ENCODE data around the gene ANKRD37.
"Not testable (repeated sequence)": the region's sequence is repeated elsewhere in the genome, so short reads cannot be mapped to it uniquely, and the experiment has no call there.

The ANKRD37 gene

GRCh38 chr4:185396724-185397385 lies at the start of gene ANKRD37:
Gene ANKRD37, plus strand, starts transcription at chr4:185396841. Its CDS starts 83 bp downstream, at chr4:185396924.
- in situ Hi-C loops (cut with HindIII; ENCODE audit: low sequenced_read_pairs), result loop anchor here (25.0 kb wide), 1 partner anchor 210 kb away; no protein-coding TSS in a partner anchor

DNA sequence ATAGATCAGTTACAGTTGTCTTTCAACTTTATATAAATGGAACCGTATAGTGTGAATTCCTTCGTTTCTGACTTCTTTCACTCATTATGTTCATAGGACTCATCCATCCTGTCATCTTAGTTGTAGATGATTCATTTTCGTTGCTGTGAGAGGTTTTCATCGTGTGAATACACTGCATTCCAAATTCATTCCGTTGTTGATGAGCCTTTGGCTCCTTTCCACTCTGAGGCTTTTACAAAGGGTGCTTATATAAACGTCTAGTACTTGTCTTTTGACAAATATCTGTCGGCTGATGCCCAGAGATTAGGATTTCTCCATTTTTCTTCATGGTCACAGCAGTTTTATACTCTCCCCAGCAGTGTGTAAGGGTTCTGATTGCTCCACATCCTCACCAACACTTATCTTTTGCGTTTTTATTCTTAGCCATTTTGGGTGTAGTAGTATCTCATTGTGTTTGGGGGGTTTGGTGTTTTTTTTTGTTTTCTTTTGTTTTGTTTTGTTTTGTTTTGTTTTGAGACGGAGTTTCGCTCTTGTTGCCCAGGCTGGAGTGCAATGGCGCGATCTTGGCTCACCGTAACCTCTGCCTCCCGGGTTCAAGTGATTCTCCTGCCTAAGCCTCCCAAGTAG lies 49.6 kb upstream of the ANKRD37 start:
- in situ Hi-C loops (cut with HindIII; ENCODE audit: low sequenced_read_pairs), result no loop called here

DNA sequence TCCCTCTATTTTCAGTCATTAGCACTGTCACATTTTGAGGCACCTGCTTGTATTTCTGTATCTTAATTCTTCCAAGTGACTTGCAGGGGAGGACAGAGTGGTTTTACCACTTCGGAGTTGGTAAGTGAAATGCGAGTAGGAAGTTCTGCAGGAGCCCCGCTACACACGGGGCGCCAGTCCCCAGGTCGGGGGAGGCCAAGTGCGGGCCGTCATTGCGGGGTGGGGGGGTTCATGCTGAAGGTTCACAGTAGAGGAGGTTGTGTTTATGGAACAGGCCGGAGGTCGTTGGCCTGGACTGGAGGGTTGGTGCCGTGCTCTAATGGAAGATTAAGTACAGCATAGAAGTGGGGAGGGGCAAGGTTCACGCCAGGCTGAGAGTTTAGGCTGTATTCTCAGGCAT lies 45.0 kb upstream of the ANKRD37 start:
- in situ Hi-C loops (cut with HindIII; ENCODE audit: low sequenced_read_pairs), result no loop called here

GRCh38 chr4:185352202-185352601 lies 44.4 kb upstream of the ANKRD37 start:
- in situ Hi-C loops (cut with HindIII; ENCODE audit: low sequenced_read_pairs), result no loop called here

DNA sequence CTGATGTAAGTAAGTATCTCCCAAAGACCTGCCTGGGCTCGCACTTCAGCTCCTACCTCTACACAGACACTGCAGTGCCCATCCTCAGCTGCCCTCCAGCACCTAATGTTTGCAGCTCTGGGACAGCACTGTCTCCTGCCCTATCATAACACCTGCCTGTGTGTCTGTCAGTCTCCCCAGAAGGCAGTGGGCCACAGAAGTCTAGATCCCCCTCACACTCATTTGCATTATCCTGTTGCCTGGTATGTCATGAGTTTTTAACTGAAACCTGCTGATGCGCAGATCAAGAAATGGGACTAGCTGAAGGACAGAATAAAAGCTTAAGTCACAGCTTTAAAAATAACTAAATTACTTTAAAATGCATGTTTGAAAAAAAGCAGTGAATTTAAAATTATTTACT lies 43.9 kb upstream of the ANKRD37 start:
- in situ Hi-C loops (cut with HindIII; ENCODE audit: low sequenced_read_pairs), result no loop called here

DNA sequence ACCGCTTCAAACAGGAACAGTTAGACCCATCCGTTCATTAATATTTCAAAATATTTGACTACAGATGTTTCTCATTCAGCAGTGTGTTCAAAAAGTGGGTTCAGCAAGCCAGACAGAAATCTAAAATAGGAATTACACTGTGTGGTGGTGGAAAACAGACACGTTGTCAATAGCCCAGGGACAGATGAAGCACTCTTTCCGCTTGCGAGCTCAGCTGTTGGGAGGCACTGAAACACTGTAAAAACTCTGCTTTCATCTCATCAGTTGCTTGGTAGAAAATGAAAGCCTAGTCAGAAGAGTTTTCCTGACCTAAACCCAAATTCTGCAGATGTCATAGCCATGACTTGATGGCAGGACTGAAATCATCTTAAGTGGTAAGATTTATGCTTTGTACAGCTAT lies 39.4 kb upstream of the ANKRD37 start:
- in situ Hi-C loops (cut with HindIII; ENCODE audit: low sequenced_read_pairs), result no loop called here

- in situ Hi-C loops (cut with HindIII; ENCODE audit: low sequenced_read_pairs), result no loop called here
These were observed 38.8 kb upstream of the ANKRD37 start for GRCh38 chr4:185357733-185358440.

DNA sequence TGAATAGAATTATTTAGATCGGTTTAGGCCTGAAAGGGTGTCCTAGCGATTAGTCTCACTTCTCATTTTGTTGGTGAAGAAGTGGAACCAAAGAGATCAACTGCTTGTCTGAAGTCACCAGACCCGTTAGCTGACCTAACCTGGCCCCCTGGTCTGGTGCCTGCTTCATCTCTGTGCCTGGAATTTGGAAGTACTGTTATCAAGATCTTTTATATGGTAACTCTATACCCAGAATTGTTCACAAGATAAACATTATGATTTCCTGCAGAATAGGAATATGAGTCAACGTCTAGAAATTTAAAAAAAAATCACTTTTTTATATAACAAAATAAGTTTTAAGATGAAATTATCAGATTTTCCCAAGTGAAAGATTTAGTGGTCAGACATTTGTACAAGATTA lies 38.1 kb upstream of the ANKRD37 start:
- in situ Hi-C loops (cut with HindIII; ENCODE audit: low sequenced_read_pairs), result no loop called here

GRCh38 chr4:185358959-185359358 lies 37.7 kb upstream of the ANKRD37 start:
- in situ Hi-C loops (cut with HindIII; ENCODE audit: low sequenced_read_pairs), result no loop called here

- in situ Hi-C loops (cut with HindIII; ENCODE audit: low sequenced_read_pairs), result no loop called here
These were observed 36.7 kb upstream of the ANKRD37 start for GRCh38 chr4:185359767-185360446.

DNA sequence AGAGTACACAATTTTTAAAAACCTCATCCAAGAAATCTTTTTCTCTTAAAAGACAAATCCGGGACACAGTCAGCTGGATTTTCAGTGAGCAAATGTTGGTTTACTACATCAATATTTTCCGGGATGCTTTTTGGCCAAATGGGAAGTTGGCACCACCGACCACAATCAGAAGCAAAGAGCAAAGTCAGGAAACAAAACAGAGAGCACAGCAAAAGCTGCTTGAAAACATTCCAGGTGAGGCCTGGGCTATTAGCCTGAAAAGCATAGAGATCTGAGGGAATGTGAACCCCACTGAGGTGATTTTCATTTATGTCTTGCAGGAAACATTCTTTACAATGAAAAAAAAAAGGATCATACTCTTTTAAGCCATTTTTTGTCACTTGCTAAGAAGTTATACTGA lies 34.8 kb upstream of the ANKRD37 start:
- in situ Hi-C loops (cut with HindIII; ENCODE audit: low sequenced_read_pairs), result no loop called here

- in situ Hi-C loops (cut with HindIII; ENCODE audit: low sequenced_read_pairs), result not testable (repeated sequence)
These were observed 34.1 kb upstream of the ANKRD37 start for GRCh38 chr4:185362570-185362969.

DNA sequence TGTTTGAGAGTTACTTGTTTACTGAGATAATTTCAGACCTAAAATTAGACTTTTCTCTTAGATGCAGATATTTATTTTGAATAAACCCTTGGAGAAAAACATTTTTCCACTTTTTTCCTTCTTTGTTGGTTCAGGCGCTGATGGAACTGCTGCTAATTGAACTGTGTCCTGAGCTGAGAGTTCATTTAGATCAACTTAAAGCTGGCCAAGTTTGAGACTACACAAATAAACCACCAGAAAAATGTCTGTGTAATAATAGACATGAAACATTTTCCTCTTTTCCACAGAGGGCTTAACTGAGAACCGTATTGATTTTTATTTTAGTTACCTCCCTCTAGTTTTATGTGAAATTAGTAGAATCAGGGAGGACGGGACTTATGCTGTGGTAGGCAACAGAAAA lies 33.4 kb upstream of the ANKRD37 start:
- in situ Hi-C loops (cut with HindIII; ENCODE audit: low sequenced_read_pairs), result no loop called here

DNA sequence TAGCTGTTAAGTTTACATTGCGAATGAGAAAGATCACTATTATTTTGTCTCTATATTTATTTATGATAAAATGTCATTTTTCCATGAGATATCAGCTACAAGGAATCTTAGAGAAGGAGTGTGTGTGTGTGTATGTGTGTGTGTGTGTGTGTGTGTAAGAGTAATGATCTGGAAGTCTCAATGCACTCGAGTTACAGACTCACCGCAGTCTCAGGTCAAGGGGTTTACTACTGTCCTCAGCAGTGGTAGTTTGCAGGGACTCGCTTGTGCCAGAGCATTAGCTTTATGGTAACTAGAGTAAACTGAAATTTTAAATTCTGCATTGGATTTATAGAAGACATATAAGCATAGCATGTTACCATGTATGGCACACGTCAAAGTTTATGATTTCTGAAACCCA lies 31.8 kb upstream of the ANKRD37 start:
- in situ Hi-C loops (cut with HindIII; ENCODE audit: low sequenced_read_pairs), result no loop called here

DNA sequence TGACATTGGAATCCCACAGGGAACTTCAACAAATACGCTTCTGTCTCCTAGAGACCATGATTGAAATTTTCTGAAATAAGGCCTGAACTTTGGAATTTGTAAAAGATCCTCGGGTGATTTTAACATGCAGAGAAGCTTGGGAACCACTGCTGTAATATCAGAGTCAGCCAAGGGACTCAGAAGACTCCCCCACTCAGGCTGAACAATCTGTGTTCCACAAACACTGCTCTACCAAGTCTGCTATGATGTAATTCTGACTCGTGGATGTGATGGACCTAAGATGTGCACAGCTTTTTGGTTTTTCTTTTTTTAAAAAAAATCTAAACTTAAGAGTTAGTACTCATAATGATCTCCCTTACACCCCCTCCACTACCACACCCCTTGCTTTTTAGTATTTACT lies 26.9 kb upstream of the ANKRD37 start:
- in situ Hi-C loops (cut with HindIII; ENCODE audit: low sequenced_read_pairs), result no loop called here

DNA sequence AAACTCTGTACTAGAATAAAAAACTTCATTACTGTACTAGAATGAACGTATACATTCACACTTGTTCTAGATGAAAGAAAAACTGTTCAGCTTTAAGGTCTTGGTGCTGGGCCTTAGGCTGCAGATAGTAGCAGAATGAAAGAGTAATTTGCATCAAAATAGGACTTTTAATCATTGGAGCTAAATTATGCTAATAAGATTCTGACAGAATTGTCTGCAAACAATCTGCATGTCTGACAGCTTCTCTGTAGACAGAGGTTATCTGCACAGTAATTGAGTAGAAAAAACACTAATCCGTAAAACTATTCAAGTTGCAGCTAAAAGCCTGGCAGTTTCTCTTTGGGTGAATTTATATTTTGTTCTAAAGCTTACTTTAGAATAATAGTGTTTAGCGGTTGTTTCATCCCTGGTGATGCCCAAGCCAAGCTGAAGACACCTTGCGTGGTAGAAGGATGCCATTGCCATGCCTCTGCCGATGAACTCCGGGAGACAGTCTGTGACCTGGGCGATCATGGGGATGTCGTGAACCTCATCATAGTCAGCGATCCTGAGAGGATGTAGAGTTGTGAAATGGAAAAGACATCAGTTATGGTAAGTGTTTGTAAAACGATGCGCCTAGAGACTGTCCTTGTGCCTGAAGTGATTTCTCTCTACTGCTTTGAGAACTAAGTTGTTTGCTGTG lies 26.2 kb upstream of the ANKRD37 start:
- in situ Hi-C loops (cut with HindIII; ENCODE audit: low sequenced_read_pairs), result no loop called here

GRCh38 chr4:185371702-185372101 lies 24.9 kb upstream of the ANKRD37 start:
- in situ Hi-C loops (cut with HindIII; ENCODE audit: low sequenced_read_pairs), result no loop called here

GRCh38 chr4:185374027-185374426 lies 22.6 kb upstream of the ANKRD37 start:
- in situ Hi-C loops (cut with HindIII; ENCODE audit: low sequenced_read_pairs), result no loop called here

DNA sequence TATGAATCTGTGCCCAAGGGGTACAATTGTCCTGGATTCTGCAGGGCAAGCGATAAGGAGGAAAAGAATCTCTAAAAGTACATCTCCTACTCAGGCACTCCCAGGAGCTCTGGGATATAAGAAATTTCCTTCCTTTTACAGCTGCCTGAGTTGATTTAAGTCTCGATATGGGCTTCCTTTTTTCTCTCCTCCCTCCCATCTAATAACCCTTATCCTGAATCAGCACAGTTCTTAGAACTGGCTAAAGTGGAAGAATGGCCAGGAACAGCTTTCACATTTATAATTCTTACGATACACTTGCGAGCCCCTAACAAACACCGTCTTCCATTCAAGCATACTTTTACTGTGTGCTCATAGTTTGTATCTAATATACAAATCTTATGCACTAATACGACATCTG lies 22.1 kb upstream of the ANKRD37 start:
- in situ Hi-C loops (cut with HindIII; ENCODE audit: low sequenced_read_pairs), result no loop called here

DNA sequence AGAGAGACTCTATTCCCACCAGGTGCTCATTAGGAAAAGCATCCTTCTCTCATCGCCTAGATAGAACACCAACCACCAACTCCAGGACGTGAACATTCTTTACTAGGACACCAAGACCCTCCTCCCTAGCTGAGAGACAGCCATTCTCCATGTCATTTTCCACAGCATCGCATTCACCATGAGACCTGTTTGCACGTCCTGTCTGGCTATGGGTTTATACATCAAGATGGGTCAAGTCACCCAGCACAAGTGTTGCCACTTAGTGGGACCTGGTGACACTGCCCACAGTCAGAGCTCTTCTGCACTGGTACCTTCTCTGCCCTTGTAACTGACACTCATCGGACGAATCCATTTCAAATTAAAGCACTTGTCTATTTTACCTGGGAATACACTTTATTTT lies 18.4 kb upstream of the ANKRD37 start:
- in situ Hi-C loops (cut with HindIII; ENCODE audit: low sequenced_read_pairs), result loop anchor here (25.0 kb wide), 1 partner anchor 191 kb away; no protein-coding TSS in a partner anchor

Data from DLD1 (cell line).